H1 (cell line): ENCODE data around the gene SRGAP3. TPM values are rescaled to one million over a fixed set of nuclear protein-coding genes. Genes with fewer than 3 reads are reported as not detected.

Source experiments
- CTCF ChIA-PET: fragments of 300-600 bp; sonication (Branson Sonifier 250); formaldehyde crosslinking; loops from one replicate; lab custom pipeline; 2021; ENCODE audit not compliant: partially characterized antibody; lab: Charles Lee
- POLR2A ChIA-PET: fragments of 300-600 bp; sonication (Branson Sonifier 250); formaldehyde crosslinking; loops from one replicate; lab custom pipeline; 2021; ENCODE audit warnings: inconsistent platforms; ENCODE audit not compliant: partially characterized antibody; lab: Charles Lee
- DNase-seq, 2 experiments: peaks; one replicate each; pipeline versions ENCODE4 v3.0.0 to v3.0.0-alpha.2; 2010 to 2022; ENCODE audit warnings: low spot score in 2 of 2, low read depth in 1 of 2, mixed read lengths in 1 of 2
- FAIRE-seq: peaks from 2 replicates; lab custom pipeline; 2011; peaks lifted over from hg19 to GRCh38; lab: Jason Lieb, UNC
- H2AFZ ChIP-seq: 2 replicates; pipeline ENCODE4 v1.8.1; 2012; ENCODE audit warnings: low read length, inconsistent platforms
- H2AK5ac ChIP-seq: 2 replicates; pipeline ENCODE4 v1.6.1; 2013; ENCODE audit warnings: low read depth, low read length
- H2BK120ac ChIP-seq: replicated peaks from 2 replicates; pipeline ENCODE3; 2013; ENCODE audit warnings: low read depth, low read length, inconsistent platforms
- H2BK12ac ChIP-seq: 2 replicates; pipeline ENCODE4 v1.6.1; 2013; ENCODE audit warnings: low read depth, low read length
- H2BK15ac ChIP-seq: 2 replicates; pipeline ENCODE4 v1.6.1; 2013; ENCODE audit warnings: low read length
- H2BK20ac ChIP-seq: 2 replicates; pipeline ENCODE4 v1.6.1; 2013; ENCODE audit warnings: low read length
- H2BK5ac ChIP-seq: 2 replicates; pipeline ENCODE4 v1.6.1; 2013; ENCODE audit warnings: low read depth, low read length
- H3K14ac ChIP-seq: 2 replicates; pipeline ENCODE4 v1.6.1; 2013; ENCODE audit warnings: inconsistent platforms; ENCODE audit not compliant: insufficient read length
- H3K18ac ChIP-seq: 2 replicates; pipeline ENCODE4 v1.6.1; 2013; ENCODE audit warnings: low read length; ENCODE audit errors: extremely low read depth
- H3K23ac ChIP-seq: 2 replicates; pipeline ENCODE4 v1.6.1; 2013; ENCODE audit warnings: inconsistent platforms; ENCODE audit not compliant: insufficient read length
- H3K23me2 ChIP-seq: 2 replicates; pipeline ENCODE4 v1.6.1; 2013; ENCODE audit warnings: low read depth, low read length
- H3K27ac ChIP-seq: 2 replicates; pipeline ENCODE4 v1.6.1; 2011; ENCODE audit warnings: low read depth, low read length, inconsistent platforms
- H3K27me3 ChIP-seq, 4 experiments: replicated peaks in 1 of 4; 1 replicate in 1 of 4; 2 replicates in 3 of 4; pipeline versions ENCODE4 v1.6.1 to v1.8.1; 2011 to 2013; ENCODE audit warnings: low read length in 3 of 4, mild to moderate bottlenecking in 3 of 4, inconsistent platforms in 2 of 4, mixed read lengths in 2 of 4, moderate library complexity in 1 of 4; ENCODE audit not compliant: control insufficient read depth in 3 of 4, insufficient read depth in 3 of 4; ENCODE audit errors: extremely low read depth in 1 of 4
- H3K36me3 ChIP-seq, 4 experiments: 2 replicates each; pipeline versions ENCODE4 v1.6.1 to v1.8.1; 2011 to 2013; ENCODE audit warnings: mild to moderate bottlenecking in 4 of 4, low read length in 3 of 4, moderate library complexity in 2 of 4, control low read depth in 1 of 4, inconsistent platforms in 1 of 4; ENCODE audit not compliant: insufficient read depth in 4 of 4, control insufficient read depth in 2 of 4
- H3K4ac ChIP-seq: replicated peaks from 2 replicates; pipeline ENCODE3; 2013; ENCODE audit warnings: low read length, low read depth, mixed read lengths, inconsistent platforms; ENCODE audit not compliant: insufficient read length
- H3K4me1 ChIP-seq, 4 experiments: replicated peaks in 1 of 4; 1 replicate in 1 of 4; 2 replicates in 3 of 4; pipeline versions ENCODE4 v1.6.1 to v1.8.1; 2011 to 2013; ENCODE audit warnings: low read length in 3 of 4, inconsistent platforms in 2 of 4, mixed read lengths in 1 of 4; ENCODE audit not compliant: insufficient read depth in 4 of 4, control insufficient read depth in 3 of 4
- H3K4me2 ChIP-seq, 2 experiments: 2 replicates each; pipeline versions ENCODE4 v1.6.1 to v1.8.1; 2011 to 2013; ENCODE audit warnings: low read depth in 2 of 2, low read length in 2 of 2, control low read depth in 1 of 2, inconsistent platforms in 1 of 2, mild to moderate bottlenecking in 1 of 2; ENCODE audit not compliant: insufficient read depth in 1 of 2
- H3K4me3 ChIP-seq, 4 experiments: fragments of 200-600, 300-600 bp in 1 of 4; sonication (generic), shearing (Covaris generic), sonication (Bioruptor Twin) in 1 of 4; 2 replicates each; pipeline versions ENCODE4 v1.5.1 to v1.8.1; 2011 to 2016; ENCODE audit warnings: low read length in 4 of 4, low read depth in 3 of 4, control low read depth in 2 of 4, inconsistent platforms in 2 of 4, mild to moderate bottlenecking in 2 of 4, mixed read lengths in 1 of 4, moderate library complexity in 1 of 4; ENCODE audit not compliant: insufficient read depth in 2 of 4; ENCODE audit errors: extremely low read depth in 1 of 4
- H3K56ac ChIP-seq: replicated peaks from 2 replicates; pipeline ENCODE3; 2013; ENCODE audit warnings: low read depth, mild to moderate bottlenecking, mixed read lengths, low read length, inconsistent platforms; ENCODE audit not compliant: insufficient read length
- H3K79me1 ChIP-seq: 2 replicates; pipeline ENCODE4 v1.6.1; 2013; ENCODE audit warnings: low read depth, low read length, control low read depth
- H3K79me2 ChIP-seq, 2 experiments: 2 replicates each; pipeline versions ENCODE4 v1.6.1 to v1.8.1; 2012 to 2013; ENCODE audit warnings: low read length in 2 of 2, mild to moderate bottlenecking in 2 of 2, inconsistent platforms in 1 of 2; ENCODE audit not compliant: insufficient read depth in 2 of 2, control insufficient read depth in 1 of 2
- H3K9ac ChIP-seq, 4 experiments: replicated peaks in 1 of 4; 1 replicate in 1 of 4; 2 replicates in 3 of 4; pipeline versions ENCODE4 v1.6.1 to v1.8.1; 2011 to 2013; ENCODE audit warnings: low read depth in 3 of 4, low read length in 3 of 4, control low read depth in 2 of 4, mild to moderate bottlenecking in 2 of 4, moderate library complexity in 2 of 4, inconsistent platforms in 1 of 4; ENCODE audit errors: extremely low read depth in 1 of 4
- H3K9me3 ChIP-seq, 2 experiments: 2 replicates each; pipeline versions ENCODE4 v1.6.1 to v1.8.1; 2012 to 2013; ENCODE audit warnings: mild to moderate bottlenecking in 2 of 2, moderate library complexity in 2 of 2, control low read depth in 1 of 2, inconsistent platforms in 1 of 2, low read depth in 1 of 2, low read length in 1 of 2, mixed read lengths in 1 of 2; ENCODE audit not compliant: insufficient read depth in 2 of 2
- H4K20me1 ChIP-seq, 2 experiments: replicated peaks in 1 of 2; 2 replicates each; pipeline versions ENCODE3 to v1.8.1; 2011 to 2013; ENCODE audit warnings: inconsistent platforms in 2 of 2, low read length in 2 of 2, mild to moderate bottlenecking in 1 of 2; ENCODE audit not compliant: insufficient read depth in 2 of 2, control insufficient read depth in 1 of 2
- H4K5ac ChIP-seq: 2 replicates; pipeline ENCODE4 v1.6.1; 2013; ENCODE audit warnings: low read length, low read depth, mixed read lengths, inconsistent platforms; ENCODE audit not compliant: insufficient read length
- H4K8ac ChIP-seq: 2 replicates; pipeline ENCODE4 v1.8.0; 2013; ENCODE audit warnings: mild to moderate bottlenecking, moderate library complexity, low read length, inconsistent platforms; ENCODE audit not compliant: insufficient read depth; ENCODE audit errors: extremely low read depth
- H4K91ac ChIP-seq: replicated peaks from 2 replicates; pipeline ENCODE3; 2013; ENCODE audit warnings: low read length, mixed read lengths, inconsistent platforms; ENCODE audit not compliant: insufficient read length
- EGR1 ChIP-seq: IDR thresholded peaks from 2 replicates; pipeline ENCODE4 v1.6.1; 2011; ENCODE audit warnings: low read depth, low read length, borderline replicate concordance
- JUND ChIP-seq: IDR thresholded peaks from 2 replicates; pipeline ENCODE4 v1.6.1; 2011; ENCODE audit warnings: mild to moderate bottlenecking, improper control_type of control experiment, low read length
- POLR2A ChIP-seq, 2 experiments: IDR thresholded peaks; 1 replicate in 1 of 2; 2 replicates in 1 of 2; pipeline ENCODE4 v1.6.1; 2011; ENCODE audit warnings: low read depth in 2 of 2, low read length in 2 of 2, mild to moderate bottlenecking in 2 of 2; ENCODE audit errors: control extremely low read depth in 1 of 2
- SIN3A ChIP-seq, 2 experiments: IDR thresholded peaks in 1 of 2; conservative IDR thresholded peaks in 1 of 2; 2 replicates each; pipeline ENCODE4 v1.6.1; 2011 to 2012; ENCODE audit warnings: low read length in 2 of 2, improper control_type of control experiment in 1 of 2, low read depth in 1 of 2, mild to moderate bottlenecking in 1 of 2
- SP1 ChIP-seq: IDR thresholded peaks from 2 replicates; pipeline ENCODE4 v1.6.1; 2011; ENCODE audit warnings: low read depth, low read length
- SP2 ChIP-seq: IDR thresholded peaks from 2 replicates; pipeline ENCODE4 v1.6.1; 2012; ENCODE audit warnings: mild to moderate bottlenecking, low read length, inconsistent platforms
- WGBS, 2 experiments: shearing (Covaris generic) in 1 of 2; methylation state at CpG; one replicate each; pipeline versions ENCODE4 v1.1.6 to v1.1.7; 2013 to 2015; ENCODE audit warnings: low lambda C conversion rate in 2 of 2, mixed read lengths in 2 of 2, inconsistent platforms in 1 of 2, low coverage in 1 of 2, missing lambda C conversion rate in 1 of 2; ENCODE audit not compliant: insufficient replicate concordance in 2 of 2, insufficient coverage in 1 of 2, insufficient read length in 1 of 2; ENCODE audit errors: extremely low coverage in 1 of 2, missing lambda C conversion rate in 1 of 2; 5-methylcytosine and 5-hydroxymethylcytosine counted together
- polyA plus RNA-seq, 7 experiments: library from polyadenylated mRNA; depleted of rRNA in 3 of 7; stranded (reverse) in 5 of 7; unstranded in 2 of 7; fragments of >200 nt in 5 of 7; fragments of 200-250 nt in 2 of 7; gene quantifications; 1 replicate in 5 of 7; 2 replicates in 1 of 7; 4 replicates in 1 of 7; pipeline versions ENCODE4 v1.2.1 to v1.2.3, GENCODE V29; 2011 to 2013; ENCODE audit warnings: missing spikeins in 2 of 7, mixed read lengths in 2 of 7
- total RNA-seq: library from RNA; stranded (reverse); fragmentation: NEBNext Ultra II Directional; extraction: Animal tissue kit (Norgen Biotek cat#: 25700); gene quantifications from 2 replicates; pipeline ENCODE4 v1.2.1, GENCODE V29; 2021
- TF ChIP-seq, protein P1 (sequence below), 3 experiments: IDR thresholded peaks; 1 replicate in 2 of 3; 2 replicates in 1 of 3; pipeline versions ENCODE4 v1.5.1 to v1.6.1; 2011; ENCODE audit warnings: low read length in 3 of 3, mild to moderate bottlenecking in 3 of 3, inconsistent platforms in 2 of 3, low read depth in 1 of 3, moderate library complexity in 1 of 3; ENCODE audit not compliant: insufficient read depth in 1 of 3; ENCODE audit errors: control extremely low read depth in 1 of 3
- TF ChIP-seq, protein P2 (sequence below): IDR thresholded peaks from 2 replicates; pipeline ENCODE4 v1.6.1; 2012; ENCODE audit warnings: inconsistent platforms
- TF ChIP-seq, protein P3 (sequence below): IDR thresholded peaks from 2 replicates; pipeline ENCODE4 v1.6.1; 2012; ENCODE audit warnings: inconsistent platforms

SRGAP3 gene
- total and polyA plus RNA-seq, 2 of the 8 experiments (the other 6 are each of a cell fraction or from before 2014, with no cell fraction given) = 5.8 to 11.4 TPM

DNA sequence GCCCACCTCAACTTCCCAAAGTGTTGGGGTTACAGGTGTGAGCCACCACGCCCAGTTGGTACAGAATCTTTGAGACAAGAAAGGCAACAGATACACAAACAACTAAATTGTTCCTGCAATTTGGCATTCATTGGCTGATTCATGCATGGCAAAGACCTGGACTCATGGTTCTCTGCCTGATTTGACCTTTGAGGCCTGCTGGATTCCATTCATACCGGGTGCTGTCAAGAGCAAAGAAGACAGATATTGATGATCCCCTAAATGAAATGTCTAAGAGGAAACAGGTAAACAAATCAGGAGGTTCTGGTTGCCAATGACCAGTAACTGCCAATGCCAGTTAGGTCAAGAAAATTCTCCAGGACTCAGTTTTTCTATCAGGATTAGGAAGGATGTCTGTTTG, 242.2 kb downstream of the SRGAP3 start:
- Histone ChIP-seq H3K9me3 (no peaks in the 10 kb centered on the region), H3K4me3 (no peak overlapping the region), H3K27ac (no peak overlapping the region), H2AK5ac (no peak overlapping the region), H3K56ac (no peak overlapping the region), H2BK15ac (no peak overlapping the region), H3K23ac (no peak overlapping the region), H3K14ac (no peak overlapping the region), H2AFZ (no peak overlapping the region), H3K4me2 (no peak overlapping the region), H3K79me1 (no peaks in the 10 kb centered on the region), H2BK20ac (0 out of 2 replicates have a peak overlapping the region, but pooled peaks have one; percentile 44), H3K4me1 (peaks cover 1 to 4% (median 2%) of the 10 kb centered on the region in 4 experiments; a peak in 4 of 7 replicates), H2BK5ac (no peak overlapping the region), H3K9ac (no peak overlapping the region), H2BK120ac (no peak overlapping the region), H3K27me3 (no peaks in the 10 kb centered on the region), H3K18ac (no peak overlapping the region), H4K91ac (no peak overlapping the region), H4K5ac (no peak overlapping the region), H3K4ac (no peak overlapping the region), H4K8ac (no peak overlapping the region), H3K23me2 (no peaks in the 10 kb centered on the region), H4K20me1 (no peaks in the 10 kb centered on the region), H2BK12ac (no peak overlapping the region), H3K36me3 (no peaks in the 10 kb centered on the region; a peak in 1 of 8 replicates), H3K79me2 (no peaks in the 10 kb centered on the region)
- 91% methylated on average over 2 of the region's 2 CpGs; no CpG with 5 or more reads in 1 of the 2 experiments for WGBS, 2 experiments
- DNase-seq (no peak), FAIRE-seq (no peak)
- CTCF ChIA-PET = interaction anchor here (1.2 to 2.2 kb wide), 3 partner anchors 19 to 296 kb away, joined by 6 to 8 read pairs (median 8); no protein-coding TSS in a partner anchor
- POLR2A ChIA-PET = no interaction called here
- TF ChIP-seq, protein P1, sequence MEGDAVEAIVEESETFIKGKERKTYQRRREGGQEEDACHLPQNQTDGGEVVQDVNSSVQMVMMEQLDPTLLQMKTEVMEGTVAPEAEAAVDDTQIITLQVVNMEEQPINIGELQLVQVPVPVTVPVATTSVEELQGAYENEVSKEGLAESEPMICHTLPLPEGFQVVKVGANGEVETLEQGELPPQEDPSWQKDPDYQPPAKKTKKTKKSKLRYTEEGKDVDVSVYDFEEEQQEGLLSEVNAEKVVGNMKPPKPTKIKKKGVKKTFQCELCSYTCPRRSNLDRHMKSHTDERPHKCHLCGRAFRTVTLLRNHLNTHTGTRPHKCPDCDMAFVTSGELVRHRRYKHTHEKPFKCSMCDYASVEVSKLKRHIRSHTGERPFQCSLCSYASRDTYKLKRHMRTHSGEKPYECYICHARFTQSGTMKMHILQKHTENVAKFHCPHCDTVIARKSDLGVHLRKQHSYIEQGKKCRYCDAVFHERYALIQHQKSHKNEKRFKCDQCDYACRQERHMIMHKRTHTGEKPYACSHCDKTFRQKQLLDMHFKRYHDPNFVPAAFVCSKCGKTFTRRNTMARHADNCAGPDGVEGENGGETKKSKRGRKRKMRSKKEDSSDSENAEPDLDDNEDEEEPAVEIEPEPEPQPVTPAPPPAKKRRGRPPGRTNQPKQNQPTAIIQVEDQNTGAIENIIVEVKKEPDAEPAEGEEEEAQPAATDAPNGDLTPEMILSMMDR (IDR thresholded peaks at IDR 0.05; ENCODE audit: control extremely low read depth in 1 of 3, insufficient read depth in 1 of 3, low read depth in 1 of 3, low read length in 3 of 3) = no peak
- TF ChIP-seq, protein P2, sequence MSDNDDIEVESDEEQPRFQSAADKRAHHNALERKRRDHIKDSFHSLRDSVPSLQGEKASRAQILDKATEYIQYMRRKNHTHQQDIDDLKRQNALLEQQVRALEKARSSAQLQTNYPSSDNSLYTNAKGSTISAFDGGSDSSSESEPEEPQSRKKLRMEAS = no peak
- TF ChIP-seq EGR1 (no peak), JUND (no peak), SP1 (no peak), POLR2A (IDR thresholded peaks at IDR 0.05; ENCODE audit: control extremely low read depth in 1 of 2, low read depth in 2 of 2, low read length in 2 of 2) (no peak), SIN3A (conservative IDR thresholded peaks at IDR 0.05 in 1 of 2, IDR thresholded peaks at IDR 0.05 in 1 of 2; ENCODE audit: low read depth in 1 of 2, low read length in 2 of 2) (no peak), SP2 (no peak)
- TF ChIP-seq, protein P3, sequence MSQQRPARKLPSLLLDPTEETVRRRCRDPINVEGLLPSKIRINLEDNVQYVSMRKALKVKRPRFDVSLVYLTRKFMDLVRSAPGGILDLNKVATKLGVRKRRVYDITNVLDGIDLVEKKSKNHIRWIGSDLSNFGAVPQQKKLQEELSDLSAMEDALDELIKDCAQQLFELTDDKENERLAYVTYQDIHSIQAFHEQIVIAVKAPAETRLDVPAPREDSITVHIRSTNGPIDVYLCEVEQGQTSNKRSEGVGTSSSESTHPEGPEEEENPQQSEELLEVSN = no peak
